ENCODE measurements around the gene CCL21.

Gene CCL21

DNA sequence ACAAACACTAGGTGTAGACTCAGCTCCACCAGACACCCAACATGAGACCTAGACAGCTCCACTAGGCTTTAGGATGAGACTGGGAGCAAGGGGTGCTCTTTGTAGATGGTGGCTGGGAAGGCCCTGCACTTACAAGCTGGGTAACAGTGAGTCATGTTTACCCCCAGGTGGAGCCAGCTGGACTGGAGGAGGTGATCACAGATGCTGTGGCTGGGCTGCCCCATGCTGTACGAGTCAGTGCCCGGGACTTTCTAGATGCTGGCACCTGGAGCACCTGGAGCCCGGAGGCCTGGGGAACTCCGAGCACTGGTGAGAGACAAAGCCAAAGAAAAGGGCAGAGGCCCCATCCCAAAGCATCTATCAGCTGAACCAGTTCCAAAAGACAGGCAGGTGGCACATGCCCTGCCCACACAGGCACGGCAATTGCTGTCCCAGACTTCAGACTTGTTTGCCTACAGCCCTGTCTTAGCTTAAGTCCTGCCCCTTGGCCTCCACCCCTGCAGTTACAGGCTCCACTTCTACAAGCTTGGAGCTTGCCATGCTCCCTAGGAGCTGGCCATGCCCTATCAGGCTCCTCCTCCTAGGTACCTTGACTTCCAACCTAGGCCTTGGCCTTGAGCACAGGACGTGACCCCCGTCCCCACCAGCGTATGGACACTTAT lies 50.2 kb downstream of the CCL21 start:
- H3K4me1 ChIP-seq: peaks cover 9% of the 10 kb centered on the region
- DNase-seq: no peak
- peaks cover 7% of the 10 kb centered on the region; the same call in 1 of the 2 replicates for H3K36me3 ChIP-seq
- no peak overlapping the region for H3K4me3 ChIP-seq (ENCODE audit: low read depth, low read length)
- no peaks in the 10 kb centered on the region for H3K27me3 ChIP-seq
- H3K9me3 ChIP-seq: no peaks in the 10 kb centered on the region
- TF ChIP-seq, protein P1, sequence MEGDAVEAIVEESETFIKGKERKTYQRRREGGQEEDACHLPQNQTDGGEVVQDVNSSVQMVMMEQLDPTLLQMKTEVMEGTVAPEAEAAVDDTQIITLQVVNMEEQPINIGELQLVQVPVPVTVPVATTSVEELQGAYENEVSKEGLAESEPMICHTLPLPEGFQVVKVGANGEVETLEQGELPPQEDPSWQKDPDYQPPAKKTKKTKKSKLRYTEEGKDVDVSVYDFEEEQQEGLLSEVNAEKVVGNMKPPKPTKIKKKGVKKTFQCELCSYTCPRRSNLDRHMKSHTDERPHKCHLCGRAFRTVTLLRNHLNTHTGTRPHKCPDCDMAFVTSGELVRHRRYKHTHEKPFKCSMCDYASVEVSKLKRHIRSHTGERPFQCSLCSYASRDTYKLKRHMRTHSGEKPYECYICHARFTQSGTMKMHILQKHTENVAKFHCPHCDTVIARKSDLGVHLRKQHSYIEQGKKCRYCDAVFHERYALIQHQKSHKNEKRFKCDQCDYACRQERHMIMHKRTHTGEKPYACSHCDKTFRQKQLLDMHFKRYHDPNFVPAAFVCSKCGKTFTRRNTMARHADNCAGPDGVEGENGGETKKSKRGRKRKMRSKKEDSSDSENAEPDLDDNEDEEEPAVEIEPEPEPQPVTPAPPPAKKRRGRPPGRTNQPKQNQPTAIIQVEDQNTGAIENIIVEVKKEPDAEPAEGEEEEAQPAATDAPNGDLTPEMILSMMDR (IDR thresholded peaks at IDR 0.05; ENCODE audit: low read depth, low read length): no peak

Measured in BE2C (cell line).